DOHH2 (cell line): ENCODE data around the gene NATD1.

Source experiments
- H3F3A ChIP-seq: fragments of 200-600 bp; sonication (generic), shearing (Covaris generic); 2 replicates; pipeline ENCODE4 v1.6.0; 2016; ENCODE audit warnings: antibody characterized with exemption, mild to moderate bottlenecking; ENCODE audit not compliant: control insufficient read depth, insufficient read depth
- H3K27ac ChIP-seq: fragments of 200-600 bp; sonication (generic); 2 replicates; pipeline ENCODE4 v1.5.1; 2014; ENCODE audit warnings: low read depth, mild to moderate bottlenecking, low read length, moderate library complexity
- H3K27me3 ChIP-seq: fragments of 200-600 bp; sonication (generic); 2 replicates; pipeline ENCODE4 v1.6.1; 2014; ENCODE audit warnings: mild to moderate bottlenecking, low read length, mixed read lengths; ENCODE audit not compliant: control insufficient read depth
- H3K36me3 ChIP-seq: fragments of 200-600 bp; sonication (generic); 2 replicates; pipeline ENCODE4 v1.6.1; 2014; ENCODE audit warnings: mild to moderate bottlenecking, low read length, moderate library complexity, mixed read lengths; ENCODE audit not compliant: control insufficient read depth
- H3K4me1 ChIP-seq: fragments of 200-600 bp; sonication (generic); 2 replicates; pipeline ENCODE4 v1.6.1; 2014; ENCODE audit warnings: mild to moderate bottlenecking, low read length, mixed read lengths; ENCODE audit not compliant: control insufficient read depth
- H3K4me2 ChIP-seq: fragments of 200-600 bp; sonication (generic); 2 replicates; pipeline ENCODE4 v1.6.0; 2014; ENCODE audit warnings: mild to moderate bottlenecking, low read length, moderate library complexity
- H3K4me3 ChIP-seq: fragments of 200-600 bp; sonication (generic); 2 replicates; pipeline ENCODE4 v1.5.1; 2014; ENCODE audit warnings: mild to moderate bottlenecking, low read length, mixed read lengths
- H3K79me2 ChIP-seq: fragments of 200-600 bp; sonication (generic); 2 replicates; pipeline ENCODE4 v1.6.1; 2014; ENCODE audit warnings: mild to moderate bottlenecking, low read length, mixed read lengths; ENCODE audit not compliant: control insufficient read depth
- H3K9me2 ChIP-seq: fragments of 200-600 bp; sonication (generic); replicated peaks from 2 replicates; pipeline ENCODE4 v1.6.1; 2014; ENCODE audit warnings: mild to moderate bottlenecking, low read length, mixed read lengths; ENCODE audit not compliant: control insufficient read depth
- H3K9me3 ChIP-seq: fragments of 200-600 bp; sonication (generic); 2 replicates; pipeline ENCODE4 v1.6.1; 2014; ENCODE audit warnings: antibody characterized with exemption, low read length, mixed read lengths; ENCODE audit not compliant: control insufficient read depth, insufficient read depth
- H4K20me1 ChIP-seq: fragments of 200-600 bp; sonication (generic); 2 replicates; pipeline ENCODE4 v1.6.0; 2014; ENCODE audit warnings: low read depth, mild to moderate bottlenecking, antibody characterized with exemption, low read length, moderate library complexity; ENCODE audit not compliant: control insufficient read depth, insufficient read depth
- CTCF ChIP-seq: fragments of 200-600 bp; sonication (generic); IDR thresholded peaks from one replicate; pipeline ENCODE4 v1.5.1; 2014; ENCODE audit warnings: antibody characterized with exemption, mild to moderate bottlenecking, low read depth, low read length; ENCODE audit not compliant: poor library complexity, severe bottlenecking
- EZH2phosphoT487 ChIP-seq: fragments of 200-600 bp; sonication (generic); IDR thresholded peaks from 2 replicates; pipeline ENCODE4 v1.6.1; 2017; ENCODE audit warnings: borderline replicate concordance, mild to moderate bottlenecking, antibody characterized with exemption, low read length, moderate library complexity, mixed read lengths

The NATD1 gene

DNA sequence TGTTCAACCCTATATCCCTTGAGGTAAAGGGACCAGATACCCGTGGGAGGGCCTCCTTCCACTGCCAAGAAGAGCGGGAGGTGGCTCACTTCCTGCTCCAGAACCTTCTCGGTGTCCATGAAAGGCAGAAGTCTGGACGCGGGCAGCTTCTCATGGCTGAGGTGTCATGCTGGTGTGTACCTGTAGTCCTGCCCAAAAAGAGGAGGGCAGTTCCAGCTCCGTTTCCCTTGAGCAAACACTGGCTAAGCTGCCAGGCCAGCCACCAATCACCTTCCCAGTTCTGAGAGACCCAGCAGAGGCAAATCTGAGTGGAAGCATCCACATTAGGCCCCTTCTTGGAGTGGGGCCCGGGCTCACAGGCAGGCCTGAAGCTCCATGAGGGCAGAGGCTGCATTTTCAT lies 44.9 kb downstream of the NATD1 start:
- peaks cover 51% of the 10 kb centered on the region for H3K36me3 ChIP-seq
- H4K20me1 ChIP-seq: peaks cover 38% of the 10 kb centered on the region
- no peak overlapping the region for H3K27ac ChIP-seq

DNA sequence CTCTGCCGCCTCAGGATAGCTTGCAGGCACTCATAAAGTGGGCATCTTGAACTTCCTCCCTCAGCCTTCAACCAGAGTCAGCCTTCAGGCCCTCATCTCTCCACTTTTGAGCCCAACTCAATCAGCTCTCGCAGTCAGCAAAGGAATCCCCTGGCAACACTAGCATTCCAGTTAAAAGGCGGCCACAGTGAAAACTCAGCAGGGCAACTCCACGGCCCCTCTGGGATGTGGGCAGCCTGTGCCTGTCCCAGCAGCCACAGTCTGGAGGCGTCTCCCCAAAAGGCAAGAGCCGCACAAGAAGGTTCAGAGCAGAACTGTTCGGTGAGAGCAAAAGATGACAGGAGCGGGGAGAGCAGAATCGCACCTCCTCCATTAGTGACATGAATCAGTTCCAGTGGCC lies 48.3 kb downstream of the NATD1 start:
- no peak overlapping the region for H3K27ac ChIP-seq
- H4K20me1 ChIP-seq: peaks cover 27% of the 10 kb centered on the region

More for the DNA sequence above, 44.9 kb downstream of the NATD1 start:
- peaks cover 16% of the 10 kb centered on the region for H3K4me1 ChIP-seq
- H3K9me2 ChIP-seq: no peaks in the 10 kb centered on the region
- TF ChIP-seq CTCF: no peak
- TF ChIP-seq EZH2phosphoT487: no peak
- no peaks in the 10 kb centered on the region for H3K27me3 ChIP-seq
- no peak overlapping the region for H3K4me2 ChIP-seq
- no peaks in the 10 kb centered on the region for H3F3A ChIP-seq
- no peak overlapping the region for H3K4me3 ChIP-seq
- no peaks in the 10 kb centered on the region for H3K9me3 ChIP-seq
- peaks cover 99% of the 10 kb centered on the region for H3K79me2 ChIP-seq

GRCh38 chr17:21202512-21202911 lies 50.7 kb downstream of the NATD1 start:
- H3K4me2 ChIP-seq: no peak overlapping the region
- no peak overlapping the region for H3K27ac ChIP-seq
- H3F3A ChIP-seq: no peaks in the 10 kb centered on the region
- H3K4me3 ChIP-seq: no peak overlapping the region
- peaks cover 97% of the 10 kb centered on the region for H3K79me2 ChIP-seq
- H3K36me3 ChIP-seq: peaks cover 40% of the 10 kb centered on the region
- H3K9me3 ChIP-seq: no peaks in the 10 kb centered on the region
- no peaks in the 10 kb centered on the region for H3K9me2 ChIP-seq
- H4K20me1 ChIP-seq: peaks cover 24% of the 10 kb centered on the region
- no peaks in the 10 kb centered on the region for H3K4me1 ChIP-seq
- TF ChIP-seq CTCF (no peak), EZH2phosphoT487 (no peak)
- H3K27me3 ChIP-seq: no peaks in the 10 kb centered on the region

More for the DNA sequence above, 48.3 kb downstream of the NATD1 start:
- no peaks in the 10 kb centered on the region for H3K4me1 ChIP-seq
- no peaks in the 10 kb centered on the region for H3K9me2 ChIP-seq
- H3K4me3 ChIP-seq: no peak overlapping the region
- H3K4me2 ChIP-seq: no peak overlapping the region
- peaks cover 43% of the 10 kb centered on the region for H3K36me3 ChIP-seq
- H3K27me3 ChIP-seq: no peaks in the 10 kb centered on the region
- peaks cover 99% of the 10 kb centered on the region for H3K79me2 ChIP-seq
- TF ChIP-seq EZH2phosphoT487 (no peak), CTCF (no peak)
- no peaks in the 10 kb centered on the region for H3F3A ChIP-seq
- H3K9me3 ChIP-seq: no peaks in the 10 kb centered on the region

GRCh38 chr17:21201874-21202273 lies 51.3 kb downstream of the NATD1 start:
- H3K27ac ChIP-seq: no peak overlapping the region
- no peaks in the 10 kb centered on the region for H3K9me3 ChIP-seq
- peaks cover 23% of the 10 kb centered on the region for H4K20me1 ChIP-seq
- no peak for TF ChIP-seq EZH2phosphoT487
- no peaks in the 10 kb centered on the region for H3K4me1 ChIP-seq
- no peaks in the 10 kb centered on the region for H3K9me2 ChIP-seq
- H3K27me3 ChIP-seq: no peaks in the 10 kb centered on the region
- H3K4me2 ChIP-seq: no peak overlapping the region
- no peaks in the 10 kb centered on the region for H3F3A ChIP-seq
- H3K79me2 ChIP-seq: peaks cover 93% of the 10 kb centered on the region
- no peak overlapping the region for H3K4me3 ChIP-seq
- peaks cover 42% of the 10 kb centered on the region for H3K36me3 ChIP-seq
